Gastrocnemius medialis (tissue), 4 donors: ENCODE data around the gene IL24.

Experiments
- POLR2A ChIP-seq, 2 donors: fragments of 450-650 bp; IDR thresholded peaks; one replicate each; pipeline ENCODE4 v1.6.1; 2017; ENCODE audit warnings: antibody characterized with exemption in 2 of 2, mild to moderate bottlenecking in 2 of 2, moderate library complexity in 2 of 2
- TF ChIP-seq, protein P1 (sequence below), 5 experiments: fragments of 450-650 bp in 3 of 5; fragments of 200-600 bp in 2 of 5; sonication (generic) in 2 of 5; IDR thresholded peaks in 4 of 5; conservative IDR thresholded peaks in 1 of 5; 1 replicate in 4 of 5; 2 replicates in 1 of 5; pipeline ENCODE4 v1.5.1; 2016 to 2019; ENCODE audit warnings: antibody characterized with exemption in 5 of 5, mild to moderate bottlenecking in 3 of 5, moderate library complexity in 3 of 5

DNA sequence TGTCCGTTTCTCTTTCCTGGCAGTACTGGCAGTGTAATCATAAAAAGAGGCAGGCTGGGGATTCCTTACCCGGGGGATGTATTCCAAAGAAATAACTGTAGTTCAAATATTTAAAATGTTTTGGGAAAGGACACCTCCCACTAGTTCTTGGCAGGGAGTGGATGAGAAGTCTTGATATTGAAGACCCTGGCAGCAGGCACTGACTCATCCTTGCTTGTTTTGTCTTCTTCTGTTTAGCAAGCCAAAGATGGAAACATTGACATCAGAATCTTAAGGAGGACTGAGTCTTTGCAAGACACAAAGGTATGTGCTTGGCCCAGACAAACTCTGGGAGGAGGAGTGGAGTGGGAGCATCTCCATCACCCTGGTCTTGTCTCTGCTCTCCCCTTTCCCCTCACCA, 31.2 kb upstream of the IL24 start:
- TF ChIP-seq, protein P1, sequence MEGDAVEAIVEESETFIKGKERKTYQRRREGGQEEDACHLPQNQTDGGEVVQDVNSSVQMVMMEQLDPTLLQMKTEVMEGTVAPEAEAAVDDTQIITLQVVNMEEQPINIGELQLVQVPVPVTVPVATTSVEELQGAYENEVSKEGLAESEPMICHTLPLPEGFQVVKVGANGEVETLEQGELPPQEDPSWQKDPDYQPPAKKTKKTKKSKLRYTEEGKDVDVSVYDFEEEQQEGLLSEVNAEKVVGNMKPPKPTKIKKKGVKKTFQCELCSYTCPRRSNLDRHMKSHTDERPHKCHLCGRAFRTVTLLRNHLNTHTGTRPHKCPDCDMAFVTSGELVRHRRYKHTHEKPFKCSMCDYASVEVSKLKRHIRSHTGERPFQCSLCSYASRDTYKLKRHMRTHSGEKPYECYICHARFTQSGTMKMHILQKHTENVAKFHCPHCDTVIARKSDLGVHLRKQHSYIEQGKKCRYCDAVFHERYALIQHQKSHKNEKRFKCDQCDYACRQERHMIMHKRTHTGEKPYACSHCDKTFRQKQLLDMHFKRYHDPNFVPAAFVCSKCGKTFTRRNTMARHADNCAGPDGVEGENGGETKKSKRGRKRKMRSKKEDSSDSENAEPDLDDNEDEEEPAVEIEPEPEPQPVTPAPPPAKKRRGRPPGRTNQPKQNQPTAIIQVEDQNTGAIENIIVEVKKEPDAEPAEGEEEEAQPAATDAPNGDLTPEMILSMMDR (IDR thresholded peaks at IDR 0.05 in 4 of 5, conservative IDR thresholded peaks at IDR 0.05 in 1 of 5), result no peak
- TF ChIP-seq POLR2A (IDR thresholded peaks at IDR 0.05), result no peak
